Neural progenitor cell (in vitro differentiated cells): ENCODE results near the gene IHH. TPM values are rescaled to one million over a fixed set of nuclear protein-coding genes. Genes with fewer than 3 reads are reported as not detected.
A peak's percentile ranks its signal among the peaks of the same experiment; 100 is the strongest.

Experiments used
- DNase-seq: peaks from one replicate; pipeline ENCODE4 v3.0.0-alpha.2; 2016; ENCODE audit warnings: low spot score
- H2AFZ ChIP-seq: fragments of 200-600 bp; sonication (generic); replicated peaks from 2 replicates; pipeline ENCODE4 v1.6.1; 2016; ENCODE audit warnings: antibody characterized with exemption
- H3F3A ChIP-seq: fragments of 200-600 bp; sonication (generic); 2 replicates; pipeline ENCODE4 v1.6.1; 2016; ENCODE audit warnings: antibody characterized with exemption, low read depth
- H3K27ac ChIP-seq: fragments of 200-600 bp; sonication (generic); 2 replicates; pipeline ENCODE4 v1.5.1; 2016; ENCODE audit warnings: mild to moderate bottlenecking
- H3K27me3 ChIP-seq: fragments of 200-600 bp; sonication (generic); 2 replicates; pipeline ENCODE4 v1.6.1; 2016; ENCODE audit warnings: mild to moderate bottlenecking, moderate library complexity
- H3K36me3 ChIP-seq: fragments of 200-600 bp; sonication (generic); 2 replicates; pipeline ENCODE4 v1.5.1; 2016
- H3K4me1 ChIP-seq: fragments of 200-600 bp; sonication (generic); 2 replicates; pipeline ENCODE4 v1.6.1; 2016; ENCODE audit warnings: mixed run types
- H3K4me2 ChIP-seq: fragments of 200-600 bp; sonication (generic); 2 replicates; pipeline ENCODE4 v1.6.1; 2016
- H3K4me3 ChIP-seq: fragments of 200-600 bp; sonication (generic); 2 replicates; pipeline ENCODE4 v1.5.1; 2016
- H3K79me2 ChIP-seq: fragments of 200-600 bp; sonication (generic); 2 replicates; pipeline ENCODE4 v1.6.1; 2016; ENCODE audit warnings: low read depth
- H3K9ac ChIP-seq: fragments of 200-600 bp; sonication (generic); 2 replicates; pipeline ENCODE4 v1.6.1; 2016
- H3K9me3 ChIP-seq: fragments of 200-600 bp; sonication (generic); 2 replicates; pipeline ENCODE4 v1.5.1; 2016; ENCODE audit warnings: low read depth
- H4K20me1 ChIP-seq: fragments of 200-600 bp; sonication (generic); 2 replicates; pipeline ENCODE4 v1.6.1; 2016; ENCODE audit warnings: low read depth
- H3K27ac Mint-ChIP-seq: 3 replicates; pipeline ENCODE4 v1.8.0; 2021; ENCODE audit warnings: mixed read lengths
- H3K27me3 Mint-ChIP-seq: 2 replicates; pipeline ENCODE4 v1.8.0; 2022; ENCODE audit warnings: low read depth, mild to moderate bottlenecking, inconsistent platforms, moderate library complexity, mixed read lengths; ENCODE audit not compliant: insufficient read depth
- H3K36me3 Mint-ChIP-seq: 3 replicates; pipeline ENCODE4 v1.8.0; 2021; ENCODE audit warnings: mixed read lengths
- H3K4me1 Mint-ChIP-seq: 3 replicates; pipeline ENCODE4 v1.8.0; 2021; ENCODE audit warnings: mixed read lengths
- H3K4me3 Mint-ChIP-seq: 3 replicates; pipeline ENCODE4 v1.8.0; 2021; ENCODE audit warnings: mild to moderate bottlenecking, moderate library complexity, mixed read lengths
- H3K9me3 Mint-ChIP-seq: 3 replicates; pipeline ENCODE4 v1.8.0; 2020; ENCODE audit warnings: mixed read lengths
- CTCF ChIP-seq: fragments of 200-600 bp; sonication (generic); IDR thresholded peaks from 2 replicates; pipeline ENCODE4 v1.5.1; 2017; ENCODE audit warnings: antibody characterized with exemption, mild to moderate bottlenecking
- EZH2 ChIP-seq: fragments of 200-600 bp; sonication (generic); IDR thresholded peaks from 2 replicates; pipeline ENCODE4 v1.6.1; 2017; ENCODE audit warnings: antibody characterized with exemption, mild to moderate bottlenecking, moderate library complexity
- EZH2phosphoT487 ChIP-seq: fragments of 200-600 bp; sonication (generic); IDR thresholded peaks from 2 replicates; pipeline ENCODE4 v1.6.1; 2017; ENCODE audit warnings: antibody characterized with exemption
- total RNA-seq: library from RNA; depleted of rRNA; stranded (reverse); fragments of >200 nt; gene quantifications from 2 replicates; pipeline ENCODE4 v1.2.3, GENCODE V29; 2015; ENCODE audit warnings: low replicate concordance

The IHH gene
- total RNA-seq, 1 donor from 2014 or later, result not detected

GRCh38 chr2:219031005-219031738, 29.5 kb downstream of the IHH start:
- Histone ChIP-seq H3K4me1 (no peaks in the 10 kb centered on the region), H2AFZ (no peak overlapping the region), H3K9me3 (no peaks in the 10 kb centered on the region), H3K4me3 (no peak overlapping the region), H3K36me3 (no peaks in the 10 kb centered on the region), H3K9ac (no peak overlapping the region), H3K27me3 (peaks cover 41% of the 10 kb centered on the region), H3K27ac (no peak overlapping the region), H3F3A (no peaks in the 10 kb centered on the region), H3K4me2 (no peak overlapping the region), H3K79me2 (no peaks in the 10 kb centered on the region), H4K20me1 (no peaks in the 10 kb centered on the region)
- DNase-seq, result no peak
- Mint-ChIP-seq H3K36me3 (no peaks in the 10 kb centered on the region), H3K27me3 (peaks cover 11% of the 10 kb centered on the region), H3K27ac (no peak overlapping the region), H3K9me3 (no peaks in the 10 kb centered on the region), H3K4me1 (peaks cover 4% of the 10 kb centered on the region), H3K4me3 (no peak overlapping the region)
- no peak for TF ChIP-seq EZH2
- TF ChIP-seq EZH2phosphoT487, result no peak
- no peak for TF ChIP-seq CTCF

- Histone ChIP-seq H4K20me1 (no peaks in the 10 kb centered on the region), H3F3A (no peaks in the 10 kb centered on the region), H3K9ac (no peak overlapping the region), H3K4me3 (no peak overlapping the region), H3K36me3 (no peaks in the 10 kb centered on the region), H3K9me3 (no peaks in the 10 kb centered on the region), H3K79me2 (no peaks in the 10 kb centered on the region), H3K27me3 (peaks cover 33% of the 10 kb centered on the region), H2AFZ (no peak overlapping the region), H3K4me1 (no peaks in the 10 kb centered on the region), H3K4me2 (no peak overlapping the region), H3K27ac (no peak overlapping the region)
- Mint-ChIP-seq H3K27ac (no peak overlapping the region), H3K36me3 (no peaks in the 10 kb centered on the region), H3K27me3 (peaks cover 7% of the 10 kb centered on the region), H3K9me3 (no peaks in the 10 kb centered on the region), H3K4me3 (no peak overlapping the region), H3K4me1 (peaks cover 4% of the 10 kb centered on the region)
- DNase-seq, result no peak
- TF ChIP-seq CTCF (no peak), EZH2phosphoT487 (no peak), EZH2 (no peak)
These were observed 30.4 kb downstream of the IHH start for GRCh38 chr2:219030177-219030940.

- Mint-ChIP-seq H3K27me3 (peaks cover 6% of the 10 kb centered on the region), H3K4me1 (peaks cover 4% of the 10 kb centered on the region), H3K27ac (no peak overlapping the region), H3K4me3 (no peak overlapping the region), H3K36me3 (no peaks in the 10 kb centered on the region), H3K9me3 (no peaks in the 10 kb centered on the region)
- Histone ChIP-seq H3K4me3 (no peak overlapping the region), H3K79me2 (no peaks in the 10 kb centered on the region), H3K9ac (no peak overlapping the region), H3K36me3 (no peaks in the 10 kb centered on the region), H4K20me1 (no peaks in the 10 kb centered on the region), H3K9me3 (no peaks in the 10 kb centered on the region), H2AFZ (peak overlapping the region; percentile 83), H3K27ac (no peak overlapping the region), H3K27me3 (peaks cover 27% of the 10 kb centered on the region), H3K4me2 (no peak overlapping the region), H3F3A (no peaks in the 10 kb centered on the region), H3K4me1 (no peaks in the 10 kb centered on the region)
- peak; percentile 91 for DNase-seq
- peak; percentile 91 for TF ChIP-seq CTCF
- TF ChIP-seq EZH2phosphoT487, result no peak
These were observed 30.9 kb downstream of the IHH start for GRCh38 chr2:219029829-219030165.
